HCT116 (cell line): ENCODE data around the gene OXCT1. TPM values are rescaled to one million over a fixed set of nuclear protein-coding genes. Genes with fewer than 3 reads are reported as not detected.
"Not testable (repeated sequence)": the region's sequence is repeated elsewhere in the genome, so short reads cannot be mapped to it uniquely, and the experiment has no call there.

Experiments
- ATAC-seq: fragments of 200-7000 bp; cut with Tn5 transposase; 2 replicates; pipeline ENCODE4 v1.9.1; 2020; ENCODE audit warnings: mild to moderate bottlenecking, moderate library complexity
- BruUV-seq: library from RNA; stranded (reverse); fragments of 400-500 nt; replicated peaks from 2 replicates; lab custom pipeline; 2021; lab: Mats Ljungman, UMichigan
- CTCF ChIA-PET: fragments of 300-600 bp; sonication (Branson Sonifier 250); formaldehyde crosslinking; loops from one replicate; lab custom pipeline; 2021; ENCODE audit warnings: antibody characterized with exemption; lab: Charles Lee
- POLR2A ChIA-PET: fragments of 300-600, 350-600 bp; sonication (Branson Sonifier 250); formaldehyde crosslinking; loops from one replicate; lab custom pipeline; 2021; ENCODE audit warnings: antibody characterized with exemption; lab: Charles Lee
- RAD21 ChIA-PET, 2 experiments: fragments of 300-600 bp; sonication (Branson Sonifier 250); formaldehyde crosslinking; loops; one replicate each; lab custom pipeline; 2023; ENCODE audit warnings: low total read pairs in 2 of 2; ENCODE audit not compliant: uncharacterized antibody in 2 of 2, unreplicated experiment in 2 of 2, low non-redundant PET in 1 of 2; lab: Charles Lee
- DNase-seq: peaks from one replicate; pipeline ENCODE4 v3.0.0-alpha.2; 2010; ENCODE audit warnings: low read depth, low spot score
- H2AFZ ChIP-seq: fragments of 200-600 bp; shearing (Covaris generic), sonication (generic); 2 replicates; pipeline ENCODE4 v1.6.1; 2017; ENCODE audit warnings: low read depth, mixed run types, mixed read lengths, antibody characterized with exemption, low read length; ENCODE audit not compliant: poor library complexity, severe bottlenecking
- H3K27ac ChIP-seq: 2 replicates; pipeline ENCODE4 v1.5.1; 2012; ENCODE audit warnings: low read depth, low read length
- H3K27me3 ChIP-seq: fragments of 200-600 bp; sonication (generic); 2 replicates; pipeline ENCODE4 v1.6.1; 2016; ENCODE audit warnings: mixed run types, low read length, mixed read lengths; ENCODE audit not compliant: insufficient read depth
- H3K36me3 ChIP-seq, 2 experiments: fragments of 200-500 bp in 1 of 2; fragments of 200-600 bp in 1 of 2; sonication (Bioruptor generic) in 1 of 2; sonication (generic) in 1 of 2; 2 replicates each; pipeline versions ENCODE4 v1.5.1 to v1.6.1; 2014 to 2016; ENCODE audit warnings: low read length in 2 of 2, inconsistent platforms in 1 of 2, mixed read lengths in 1 of 2, mixed run types in 1 of 2; ENCODE audit not compliant: insufficient read depth in 2 of 2, control insufficient read depth in 1 of 2
- H3K4me1 ChIP-seq, 2 experiments: fragments of 200-600 bp in 1 of 2; sonication (generic) in 1 of 2; 2 replicates each; pipeline versions ENCODE4 v1.5.1 to v1.6.1; 2012 to 2017; ENCODE audit warnings: low read length in 2 of 2, inconsistent platforms in 1 of 2, mild to moderate bottlenecking in 1 of 2, mixed read lengths in 1 of 2, mixed run types in 1 of 2, moderate library complexity in 1 of 2; ENCODE audit not compliant: insufficient read depth in 2 of 2, control insufficient read depth in 1 of 2
- H3K4me2 ChIP-seq: fragments of 200-600 bp; sonication (generic); 2 replicates; pipeline ENCODE4 v1.6.1; 2017; ENCODE audit warnings: mixed run types, low read length, mixed read lengths
- H3K4me3 ChIP-seq, 2 experiments: fragments of 200-600 bp in 1 of 2; sonication (generic) in 1 of 2; replicated peaks in 1 of 2; 2 replicates each; pipeline ENCODE4 v1.5.1; 2011 to 2016; ENCODE audit warnings: low read length in 2 of 2, control low read depth in 1 of 2, low read depth in 1 of 2, mild to moderate bottlenecking in 1 of 2, mixed read lengths in 1 of 2, mixed run types in 1 of 2
- H3K79me2 ChIP-seq: fragments of 200-600 bp; sonication (generic); 2 replicates; pipeline ENCODE4 v1.6.1; 2017; ENCODE audit warnings: mild to moderate bottlenecking, mixed run types, low read length, moderate library complexity, mixed read lengths; ENCODE audit not compliant: insufficient read depth
- H3K9ac ChIP-seq: fragments of 200-600 bp; sonication (generic); 2 replicates; pipeline ENCODE4 v1.6.1; 2016; ENCODE audit warnings: low read length, mixed read lengths
- H3K9me2 ChIP-seq: fragments of 200-600 bp; sonication (generic), shearing (Covaris generic); 2 replicates; pipeline ENCODE4 v1.6.1; 2017; ENCODE audit warnings: mixed run types, mild to moderate bottlenecking, moderate library complexity; ENCODE audit not compliant: insufficient read depth
- H3K9me3 ChIP-seq, 2 experiments: fragments of 200-500 bp in 1 of 2; fragments of 200-600 bp in 1 of 2; sonication (Bioruptor generic) in 1 of 2; sonication (generic) in 1 of 2; 2 replicates each; pipeline ENCODE4 v1.6.1; 2014 to 2017; ENCODE audit warnings: low read length in 2 of 2, mixed read lengths in 2 of 2, inconsistent platforms in 1 of 2, low read depth in 1 of 2, mild to moderate bottlenecking in 1 of 2, mixed run types in 1 of 2, moderate library complexity in 1 of 2; ENCODE audit not compliant: control insufficient read depth in 1 of 2, insufficient read depth in 1 of 2
- H4K20me1 ChIP-seq: fragments of 200-600 bp; sonication (generic), shearing (Covaris generic); 2 replicates; pipeline ENCODE4 v1.6.1; 2017; ENCODE audit warnings: mixed run types, mild to moderate bottlenecking, moderate library complexity; ENCODE audit not compliant: insufficient read depth
- EGR1 ChIP-seq: IDR thresholded peaks from 2 replicates; pipeline ENCODE4 v1.6.1; 2012; ENCODE audit warnings: low read depth
- EZH2 ChIP-seq: fragments of 200-600 bp; sonication (generic); IDR thresholded peaks from 2 replicates; pipeline ENCODE4 v1.6.1; 2017; ENCODE audit warnings: antibody characterized with exemption, mixed run types
- EZH2phosphoT487 ChIP-seq: fragments of 200-600 bp; IDR thresholded peaks from 2 replicates; pipeline ENCODE4 v1.6.1; 2018; ENCODE audit warnings: antibody characterized with exemption, borderline replicate concordance
- POLR2A ChIP-seq: IDR thresholded peaks from 2 replicates; pipeline ENCODE4 v1.7.0; 2011; ENCODE audit warnings: borderline replicate concordance; ENCODE audit not compliant: insufficient read depth, insufficient read length; ENCODE audit errors: extremely low read depth
- SIN3A ChIP-seq: IDR thresholded peaks from 2 replicates; pipeline ENCODE4 v1.6.1; 2012; ENCODE audit warnings: low read depth
- TCF7L2 ChIP-seq: IDR thresholded peaks from 2 replicates; pipeline ENCODE4 v1.7.0; 2011; ENCODE audit warnings: borderline replicate concordance, inconsistent platforms; ENCODE audit not compliant: insufficient read depth, insufficient read length; ENCODE audit errors: extremely low read depth
- intact Hi-C: fragments of 100-400 bp; cut with micrococcal nuclease; formaldehyde crosslinking; loops from 2 replicates; pipeline ENCODE4 v1.10.0; 2022
- total RNA-seq: library from RNA; stranded (reverse); gene quantifications from one replicate; pipeline ENCODE4 v1.2.1, GENCODE V29; 2021; ENCODE audit not compliant: unreplicated experiment
- TF ChIP-seq, protein P1 (sequence below): IDR thresholded peaks from 2 replicates; pipeline ENCODE4 v1.6.1; 2012; ENCODE audit warnings: low read depth
- TF ChIP-seq, protein P2 (sequence below), 3 experiments: fragments of 200-600 bp in 1 of 3; sonication (generic) in 1 of 3; IDR thresholded peaks in 2 of 3; conservative IDR thresholded peaks in 1 of 3; 2 replicates each; pipeline ENCODE4 v1.5.1; 2012 to 2017; ENCODE audit warnings: low read depth in 2 of 3, low read length in 2 of 3, antibody characterized with exemption in 1 of 3, borderline replicate concordance in 1 of 3, control low read depth in 1 of 3, mild to moderate bottlenecking in 1 of 3, mixed read lengths in 1 of 3, mixed run types in 1 of 3, moderate library complexity in 1 of 3; ENCODE audit not compliant: insufficient read depth in 1 of 3

Gene OXCT1
- total RNA-seq, 1 experiment from 2014 or later = 28.1 TPM

DNA sequence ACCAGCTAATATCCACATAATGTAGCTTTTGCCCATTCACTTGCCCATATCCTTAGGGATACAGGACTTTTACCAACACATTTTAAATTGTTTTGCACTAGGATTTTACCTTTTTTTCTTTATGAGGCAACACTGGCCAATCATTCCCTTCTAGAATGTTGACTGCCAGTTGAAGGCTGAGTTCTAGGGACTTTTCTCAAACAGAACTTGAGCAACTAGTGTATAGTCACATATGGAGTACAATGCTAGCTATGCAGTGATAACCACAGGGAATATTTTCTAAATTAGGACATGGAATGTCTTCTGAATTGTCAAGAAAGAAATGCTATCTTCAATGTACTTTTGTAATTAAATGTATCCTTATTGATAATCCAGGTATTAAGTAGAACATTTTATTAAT, 133.6 kb downstream of the OXCT1 start:
- Histone ChIP-seq H3K36me3 (0 out of 4 replicates have a peak, but pooled peaks cover 0 to 4% of the 10 kb centered on the region in 2 experiments), H3K9ac (no peak overlapping the region), H3K27me3 (no peaks in the 10 kb centered on the region), H3K4me3 (no peak overlapping the region), H3K79me2 (no peaks in the 10 kb centered on the region), H3K9me2 (no peaks in the 10 kb centered on the region), H2AFZ (no peak overlapping the region), H3K4me1 (no peaks in the 10 kb centered on the region), H3K4me2 (no peak overlapping the region), H3K9me3 (no peaks in the 10 kb centered on the region), H3K27ac (no peak overlapping the region), H4K20me1 (0 out of 2 replicates have a peak, but pooled peaks cover 3% of the 10 kb centered on the region)
- ChIA-PET POLR2A (no interaction called here), RAD21 (no interaction called here), CTCF (no interaction called here)
- DNase-seq (no peak), ATAC-seq (no peak)
- no TSS peak for BruUV-seq
- intact Hi-C loops = no loop called here
- TF ChIP-seq POLR2A (no peak), EGR1 (no peak)
- TF ChIP-seq, protein P1, sequence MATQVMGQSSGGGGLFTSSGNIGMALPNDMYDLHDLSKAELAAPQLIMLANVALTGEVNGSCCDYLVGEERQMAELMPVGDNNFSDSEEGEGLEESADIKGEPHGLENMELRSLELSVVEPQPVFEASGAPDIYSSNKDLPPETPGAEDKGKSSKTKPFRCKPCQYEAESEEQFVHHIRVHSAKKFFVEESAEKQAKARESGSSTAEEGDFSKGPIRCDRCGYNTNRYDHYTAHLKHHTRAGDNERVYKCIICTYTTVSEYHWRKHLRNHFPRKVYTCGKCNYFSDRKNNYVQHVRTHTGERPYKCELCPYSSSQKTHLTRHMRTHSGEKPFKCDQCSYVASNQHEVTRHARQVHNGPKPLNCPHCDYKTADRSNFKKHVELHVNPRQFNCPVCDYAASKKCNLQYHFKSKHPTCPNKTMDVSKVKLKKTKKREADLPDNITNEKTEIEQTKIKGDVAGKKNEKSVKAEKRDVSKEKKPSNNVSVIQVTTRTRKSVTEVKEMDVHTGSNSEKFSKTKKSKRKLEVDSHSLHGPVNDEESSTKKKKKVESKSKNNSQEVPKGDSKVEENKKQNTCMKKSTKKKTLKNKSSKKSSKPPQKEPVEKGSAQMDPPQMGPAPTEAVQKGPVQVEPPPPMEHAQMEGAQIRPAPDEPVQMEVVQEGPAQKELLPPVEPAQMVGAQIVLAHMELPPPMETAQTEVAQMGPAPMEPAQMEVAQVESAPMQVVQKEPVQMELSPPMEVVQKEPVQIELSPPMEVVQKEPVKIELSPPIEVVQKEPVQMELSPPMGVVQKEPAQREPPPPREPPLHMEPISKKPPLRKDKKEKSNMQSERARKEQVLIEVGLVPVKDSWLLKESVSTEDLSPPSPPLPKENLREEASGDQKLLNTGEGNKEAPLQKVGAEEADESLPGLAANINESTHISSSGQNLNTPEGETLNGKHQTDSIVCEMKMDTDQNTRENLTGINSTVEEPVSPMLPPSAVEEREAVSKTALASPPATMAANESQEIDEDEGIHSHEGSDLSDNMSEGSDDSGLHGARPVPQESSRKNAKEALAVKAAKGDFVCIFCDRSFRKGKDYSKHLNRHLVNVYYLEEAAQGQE = no peak

DNA sequence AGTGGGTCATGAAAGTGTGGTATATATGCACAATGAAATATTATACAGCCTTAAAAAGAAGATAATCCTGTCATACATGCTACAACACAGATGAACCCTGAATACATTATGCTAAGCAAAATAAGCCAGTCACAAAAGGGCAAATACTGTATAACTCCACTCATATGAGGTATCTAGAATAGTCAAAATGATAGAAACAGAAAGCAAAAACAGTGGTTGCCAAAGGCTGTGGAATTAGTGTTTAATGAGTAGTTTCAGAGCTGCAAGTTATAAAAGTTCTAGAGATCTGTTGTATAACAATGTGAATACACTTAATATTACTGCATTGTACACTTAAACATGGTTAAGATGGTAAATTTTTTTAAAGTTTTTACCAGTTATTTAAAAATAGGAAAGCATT, 135.0 kb downstream of the OXCT1 start:
- H3K9me3 ChIP-seq = no peaks in the 10 kb centered on the region
- RAD21 ChIA-PET = no interaction called here
- no peak overlapping the region for H3K4me2 ChIP-seq
- no peak overlapping the region for H3K27ac ChIP-seq
- TF ChIP-seq SIN3A (no peak), EZH2phosphoT487 (no peak), TCF7L2 (no peak), POLR2A (no peak), EZH2 (no peak)
- TF ChIP-seq, protein P2, sequence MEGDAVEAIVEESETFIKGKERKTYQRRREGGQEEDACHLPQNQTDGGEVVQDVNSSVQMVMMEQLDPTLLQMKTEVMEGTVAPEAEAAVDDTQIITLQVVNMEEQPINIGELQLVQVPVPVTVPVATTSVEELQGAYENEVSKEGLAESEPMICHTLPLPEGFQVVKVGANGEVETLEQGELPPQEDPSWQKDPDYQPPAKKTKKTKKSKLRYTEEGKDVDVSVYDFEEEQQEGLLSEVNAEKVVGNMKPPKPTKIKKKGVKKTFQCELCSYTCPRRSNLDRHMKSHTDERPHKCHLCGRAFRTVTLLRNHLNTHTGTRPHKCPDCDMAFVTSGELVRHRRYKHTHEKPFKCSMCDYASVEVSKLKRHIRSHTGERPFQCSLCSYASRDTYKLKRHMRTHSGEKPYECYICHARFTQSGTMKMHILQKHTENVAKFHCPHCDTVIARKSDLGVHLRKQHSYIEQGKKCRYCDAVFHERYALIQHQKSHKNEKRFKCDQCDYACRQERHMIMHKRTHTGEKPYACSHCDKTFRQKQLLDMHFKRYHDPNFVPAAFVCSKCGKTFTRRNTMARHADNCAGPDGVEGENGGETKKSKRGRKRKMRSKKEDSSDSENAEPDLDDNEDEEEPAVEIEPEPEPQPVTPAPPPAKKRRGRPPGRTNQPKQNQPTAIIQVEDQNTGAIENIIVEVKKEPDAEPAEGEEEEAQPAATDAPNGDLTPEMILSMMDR (IDR thresholded peaks at IDR 0.05 in 2 of 3, conservative IDR thresholded peaks at IDR 0.05 in 1 of 3; ENCODE audit: borderline replicate concordance in 1 of 3, insufficient read depth in 1 of 3, low read depth in 2 of 3, low read length in 2 of 3) = no peak
- POLR2A ChIA-PET = no interaction called here
- H3K4me3 ChIP-seq = no peak overlapping the region
- H4K20me1 ChIP-seq = 0 out of 2 replicates have a peak, but pooled peaks cover 3% of the 10 kb centered on the region
- BruUV-seq = no TSS peak
- CTCF ChIA-PET = no interaction called here
- H3K4me1 ChIP-seq = no peaks in the 10 kb centered on the region
- 0 out of 4 replicates have a peak, but pooled peaks cover 0 to 4% of the 10 kb centered on the region in 2 experiments for H3K36me3 ChIP-seq
- ATAC-seq (no peak), DNase-seq (no peak)
- H3K9ac ChIP-seq = no peak overlapping the region
- intact Hi-C loops = no loop called here
- H2AFZ ChIP-seq = no peak overlapping the region
- no peaks in the 10 kb centered on the region for H3K27me3 ChIP-seq
- H3K9me2 ChIP-seq = no peaks in the 10 kb centered on the region
- H3K79me2 ChIP-seq = no peaks in the 10 kb centered on the region

DNA sequence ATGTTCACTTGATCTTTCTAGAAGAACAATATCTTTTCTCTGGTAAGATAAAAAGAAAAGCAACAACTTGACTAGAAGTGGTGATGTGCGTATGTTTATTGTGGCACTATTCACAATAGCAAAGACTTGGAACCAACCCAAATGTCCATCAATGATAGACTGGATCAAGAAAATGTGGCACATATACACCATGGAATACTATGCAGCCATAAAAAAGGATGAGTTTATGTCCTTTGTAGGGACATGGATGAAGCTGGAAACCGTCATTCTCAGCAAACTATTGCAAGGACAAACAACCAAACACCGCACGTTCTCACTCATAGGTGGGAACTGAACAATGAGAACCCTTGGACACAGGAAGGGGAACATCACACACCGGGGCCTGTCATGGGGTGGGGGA, 140.8 kb downstream of the OXCT1 start:
- CTCF ChIA-PET, H3K9me2 ChIP-seq, H3K79me2 ChIP-seq, H3K27me3 ChIP-seq, H3K9me3 ChIP-seq, RAD21 ChIA-PET, ATAC-seq, H3K4me3 ChIP-seq, BruUV-seq, H3K4me1 ChIP-seq, intact Hi-C loops, H3K9ac ChIP-seq, POLR2A ChIA-PET, H3K27ac ChIP-seq, H4K20me1 ChIP-seq, H2AFZ ChIP-seq, DNase-seq, H3K4me2 ChIP-seq, H3K36me3 ChIP-seq: not testable (repeated sequence)
